Measurements from ENCODE around the gene SHMT1.

Gene SHMT1

GRCh38 chr17:18327556-18327955, 35.8 kb downstream of the SHMT1 start:
- no peaks in the 10 kb centered on the region for H3K9me3 ChIP-seq (ENCODE audit: insufficient read depth, low read length, severe bottlenecking)
- TF ChIP-seq CTCF (IDR thresholded peaks at IDR 0.05; ENCODE audit: borderline replicate concordance, extremely low read depth, low read length, poor library complexity, severe bottlenecking), result no peak
- TF ChIP-seq EZH2 (IDR thresholded peaks at IDR 0.05; ENCODE audit: borderline replicate concordance, low read depth, low read length, severe bottlenecking), result no peak
- H4K20me1 ChIP-seq (ENCODE audit: insufficient read depth, low read length), result peaks cover 30% of the 10 kb centered on the region
- H3K4me1 ChIP-seq (ENCODE audit: insufficient read depth, low read length), result no peaks in the 10 kb centered on the region
- H3K9ac ChIP-seq (ENCODE audit: low read depth, low read length), result no peak overlapping the region
- no peak for ATAC-seq (ENCODE audit: insufficient read depth, low read depth)
- no peak for DNase-seq
- H3K79me2 ChIP-seq (ENCODE audit: insufficient read depth, low read length), result no peaks in the 10 kb centered on the region; the same call in 1 of the 2 replicates
- peaks cover 92% of the 10 kb centered on the region for H3K36me3 ChIP-seq (ENCODE audit: insufficient read depth, low read length)
- H3K4me2 ChIP-seq (ENCODE audit: insufficient read depth, low read length), result no peak overlapping the region
- no peak overlapping the region for H3K4me3 ChIP-seq (ENCODE audit: low read depth in 1 of 2, low read length in 2 of 2)
- no peak overlapping the region for H3K27ac ChIP-seq (ENCODE audit: low read length)
- no peak overlapping the region for H2AFZ ChIP-seq (ENCODE audit: low read depth, low read length)
- H3K27me3 ChIP-seq (ENCODE audit: insufficient read depth, low read length, poor library complexity), result no peaks in the 10 kb centered on the region

GRCh38 chr17:18327093-18327492, 36.3 kb downstream of the SHMT1 start:
- H3K4me2 ChIP-seq (ENCODE audit: insufficient read depth, low read length), result no peak overlapping the region
- peaks cover 33% of the 10 kb centered on the region for H4K20me1 ChIP-seq (ENCODE audit: insufficient read depth, low read length)

GRCh38 chr17:18326572-18326971, 36.8 kb downstream of the SHMT1 start:
- no peaks in the 10 kb centered on the region; the same call in 1 of the 2 replicates for H3K79me2 ChIP-seq (ENCODE audit: insufficient read depth, low read length)
- no peak overlapping the region for H2AFZ ChIP-seq (ENCODE audit: low read depth, low read length)
- no peak for TF ChIP-seq CTCF (IDR thresholded peaks at IDR 0.05; ENCODE audit: borderline replicate concordance, extremely low read depth, low read length, poor library complexity, severe bottlenecking)
- TF ChIP-seq EZH2 (IDR thresholded peaks at IDR 0.05; ENCODE audit: borderline replicate concordance, low read depth, low read length, severe bottlenecking), result no peak
- H3K9me3 ChIP-seq (ENCODE audit: insufficient read depth, low read length, severe bottlenecking), result no peaks in the 10 kb centered on the region
- no peaks in the 10 kb centered on the region for H3K27me3 ChIP-seq (ENCODE audit: insufficient read depth, low read length, poor library complexity)
- no peak overlapping the region for H3K27ac ChIP-seq (ENCODE audit: low read length)
- H3K4me3 ChIP-seq (ENCODE audit: low read depth in 1 of 2, low read length in 2 of 2), result no peak overlapping the region
- peaks cover 35% of the 10 kb centered on the region for H4K20me1 ChIP-seq (ENCODE audit: insufficient read depth, low read length)
- H3K9ac ChIP-seq (ENCODE audit: low read depth, low read length), result no peak overlapping the region
- ATAC-seq (ENCODE audit: insufficient read depth, low read depth), result no peak
- DNase-seq, result no peak
- no peak overlapping the region for H3K4me2 ChIP-seq (ENCODE audit: insufficient read depth, low read length)
- H3K36me3 ChIP-seq (ENCODE audit: insufficient read depth, low read length), result peaks cover 87% of the 10 kb centered on the region
- no peaks in the 10 kb centered on the region for H3K4me1 ChIP-seq (ENCODE audit: insufficient read depth, low read length)

More at GRCh38 chr17:18327093-18327492, 36.3 kb downstream of the SHMT1 start:
- no peak overlapping the region for H3K9ac ChIP-seq (ENCODE audit: low read depth, low read length)
- no peak overlapping the region for H3K27ac ChIP-seq (ENCODE audit: low read length)
- no peak for DNase-seq
- H3K4me1 ChIP-seq (ENCODE audit: insufficient read depth, low read length), result no peaks in the 10 kb centered on the region
- no peaks in the 10 kb centered on the region for H3K9me3 ChIP-seq (ENCODE audit: insufficient read depth, low read length, severe bottlenecking)
- H2AFZ ChIP-seq (ENCODE audit: low read depth, low read length), result no peak overlapping the region
- no peak for TF ChIP-seq EZH2 (IDR thresholded peaks at IDR 0.05; ENCODE audit: borderline replicate concordance, low read depth, low read length, severe bottlenecking)
- peaks cover 92% of the 10 kb centered on the region for H3K36me3 ChIP-seq (ENCODE audit: insufficient read depth, low read length)
- H3K79me2 ChIP-seq (ENCODE audit: insufficient read depth, low read length), result no peaks in the 10 kb centered on the region; the same call in 1 of the 2 replicates
- no peaks in the 10 kb centered on the region for H3K27me3 ChIP-seq (ENCODE audit: insufficient read depth, low read length, poor library complexity)
- no peak for ATAC-seq (ENCODE audit: insufficient read depth, low read depth)
- H3K4me3 ChIP-seq (ENCODE audit: low read depth in 1 of 2, low read length in 2 of 2), result no peak overlapping the region

- ATAC-seq (ENCODE audit: insufficient read depth, low read depth), result no peak
- no peak overlapping the region for H3K9ac ChIP-seq (ENCODE audit: low read depth, low read length)
- no peaks in the 10 kb centered on the region for H3K9me3 ChIP-seq (ENCODE audit: insufficient read depth, low read length, severe bottlenecking)
- H3K27me3 ChIP-seq (ENCODE audit: insufficient read depth, low read length, poor library complexity), result no peaks in the 10 kb centered on the region
- peaks cover 82% of the 10 kb centered on the region for H3K36me3 ChIP-seq (ENCODE audit: insufficient read depth, low read length)
- H3K4me2 ChIP-seq (ENCODE audit: insufficient read depth, low read length), result no peak overlapping the region
- no peaks in the 10 kb centered on the region for H3K4me1 ChIP-seq (ENCODE audit: insufficient read depth, low read length)
- H3K79me2 ChIP-seq (ENCODE audit: insufficient read depth, low read length), result no peaks in the 10 kb centered on the region; the same call in 1 of the 2 replicates
- peaks cover 36% of the 10 kb centered on the region for H4K20me1 ChIP-seq (ENCODE audit: insufficient read depth, low read length)
- TF ChIP-seq EZH2 (IDR thresholded peaks at IDR 0.05; ENCODE audit: borderline replicate concordance, low read depth, low read length, severe bottlenecking), result no peak
- no peak for TF ChIP-seq CTCF (IDR thresholded peaks at IDR 0.05; ENCODE audit: borderline replicate concordance, extremely low read depth, low read length, poor library complexity, severe bottlenecking)
- no peak overlapping the region for H2AFZ ChIP-seq (ENCODE audit: low read depth, low read length)
- DNase-seq, result no peak
- no peak overlapping the region for H3K27ac ChIP-seq (ENCODE audit: low read length)
- H3K4me3 ChIP-seq (ENCODE audit: low read depth in 1 of 2, low read length in 2 of 2), result no peak overlapping the region
These were observed 37.3 kb downstream of the SHMT1 start for GRCh38 chr17:18326039-18326438.
